CD14-positive monocyte (primary cell): ENCODE data around the gene C2. TPM values are rescaled to one million over a fixed set of nuclear protein-coding genes. Genes with fewer than 3 reads are reported as not detected.

ENCODE experiments used
- DNase-seq, 3 donors: peaks; one replicate each; pipeline ENCODE4 v3.0.0-alpha.2; 2011 to 2022
- H2AFZ ChIP-seq: 2 replicates; pipeline ENCODE4 v1.6.0; 2012; ENCODE audit warnings: mild to moderate bottlenecking, low read depth, low read length, inconsistent platforms; ENCODE audit not compliant: insufficient read depth, poor library complexity, severe bottlenecking
- H3K27ac ChIP-seq, 2 donors: 1 replicate in 1 of 2; 2 replicates in 1 of 2; pipeline ENCODE4 v1.5.1; 2012 to 2013; ENCODE audit warnings: low read length in 2 of 2, control low read depth in 1 of 2, inconsistent platforms in 1 of 2, low read depth in 1 of 2, mild to moderate bottlenecking in 1 of 2
- H3K27me3 ChIP-seq, 2 donors: one replicate each; pipeline versions ENCODE4 v1.6.0 to v1.6.1; 2011 to 2013; ENCODE audit warnings: low read length in 2 of 2; ENCODE audit not compliant: control insufficient read depth in 2 of 2, insufficient read depth in 2 of 2
- H3K36me3 ChIP-seq, 2 donors: replicated peaks in 1 of 2; 1 replicate in 1 of 2; 2 replicates in 1 of 2; pipeline versions ENCODE4 v1.5.1 to v1.6.1; 2012 to 2013; ENCODE audit warnings: low read length in 2 of 2, control low read depth in 1 of 2, inconsistent platforms in 1 of 2, mild to moderate bottlenecking in 1 of 2; ENCODE audit not compliant: insufficient read depth in 2 of 2, control insufficient read depth in 1 of 2
- H3K4me1 ChIP-seq, 2 donors: 1 replicate in 1 of 2; 2 replicates in 1 of 2; pipeline versions ENCODE4 v1.5.1 to v1.6.1; 2012 to 2013; ENCODE audit warnings: low read length in 2 of 2, control low read depth in 1 of 2, inconsistent platforms in 1 of 2, mild to moderate bottlenecking in 1 of 2, moderate library complexity in 1 of 2; ENCODE audit not compliant: insufficient read depth in 2 of 2, control insufficient read depth in 1 of 2
- H3K4me2 ChIP-seq: replicated peaks from 2 replicates; pipeline ENCODE3; 2012; ENCODE audit warnings: low read length, moderate library complexity, mild to moderate bottlenecking; ENCODE audit not compliant: poor library complexity, severe bottlenecking; ENCODE audit errors: extremely low read depth
- H3K4me3 ChIP-seq, 3 experiments: fragments of 200-600 bp in 1 of 3; sonication (generic) in 1 of 3; replicated peaks in 1 of 3; 1 replicate in 2 of 3; 2 replicates in 1 of 3; pipeline ENCODE4 v1.5.1; 2011 to 2013; ENCODE audit warnings: low read length in 3 of 3, mild to moderate bottlenecking in 3 of 3, control low read depth in 2 of 3, low read depth in 2 of 3, inconsistent platforms in 1 of 3, moderate library complexity in 1 of 3
- H3K79me2 ChIP-seq: 2 replicates; pipeline ENCODE4 v1.6.0; 2012; ENCODE audit warnings: mild to moderate bottlenecking, control low read depth, inconsistent platforms, low read length, moderate library complexity; ENCODE audit not compliant: insufficient read depth
- H3K9ac ChIP-seq: 2 replicates; pipeline ENCODE4 v1.6.0; 2017; ENCODE audit warnings: low read length, mild to moderate bottlenecking; ENCODE audit not compliant: insufficient read depth, poor library complexity, severe bottlenecking
- H3K9me3 ChIP-seq, 2 donors: replicated peaks in 1 of 2; 1 replicate in 1 of 2; 2 replicates in 1 of 2; pipeline versions ENCODE4 v1.5.1 to v1.6.1; 2012 to 2013; ENCODE audit warnings: low read length in 2 of 2, control low read depth in 1 of 2; ENCODE audit not compliant: control insufficient read depth in 1 of 2, insufficient read depth in 1 of 2
- H4K20me1 ChIP-seq: 2 replicates; pipeline ENCODE4 v1.6.0; 2012; ENCODE audit warnings: mild to moderate bottlenecking, low read length, control low read depth, moderate library complexity; ENCODE audit not compliant: insufficient read depth
- H3K27ac Mint-ChIP-seq, 7 donors: one replicate each; pipeline ENCODE4 v1.8.0; 2020; ENCODE audit warnings: mild to moderate bottlenecking in 7 of 7, mixed read lengths in 7 of 7, moderate library complexity in 6 of 7, inconsistent platforms in 2 of 7
- H3K27me3 Mint-ChIP-seq, 3 donors: one replicate each; pipeline ENCODE4 v1.8.0; 2021 to 2022; ENCODE audit warnings: low read depth in 3 of 3, mild to moderate bottlenecking in 3 of 3, mixed read lengths in 3 of 3, moderate library complexity in 3 of 3, inconsistent platforms in 1 of 3
- H3K36me3 Mint-ChIP-seq, 2 donors: one replicate each; pipeline ENCODE4 v1.8.0; 2020; ENCODE audit warnings: mixed read lengths in 2 of 2, inconsistent platforms in 1 of 2, mild to moderate bottlenecking in 1 of 2
- H3K4me1 Mint-ChIP-seq: one replicate; pipeline ENCODE4 v1.8.0; 2020; ENCODE audit warnings: mild to moderate bottlenecking, mixed read lengths
- H3K4me3 Mint-ChIP-seq, 2 donors: one replicate each; pipeline ENCODE4 v1.8.0; 2020; ENCODE audit warnings: mild to moderate bottlenecking in 2 of 2, mixed read lengths in 2 of 2, moderate library complexity in 1 of 2
- H3K9me3 Mint-ChIP-seq, 7 donors: one replicate each; pipeline ENCODE4 v1.8.0; 2020 to 2022; ENCODE audit warnings: mixed read lengths in 7 of 7, mild to moderate bottlenecking in 6 of 7, moderate library complexity in 6 of 7, inconsistent platforms in 2 of 7
- WGBS: methylation state at CpG from one replicate; pipeline ENCODE4 v1.1.5; 2013; ENCODE audit warnings: missing lambda C conversion rate; ENCODE audit not compliant: insufficient coverage; 5-methylcytosine and 5-hydroxymethylcytosine counted together
- intact Hi-C, 2 donors: fragments of 100-400 bp; cut with micrococcal nuclease; formaldehyde crosslinking; loops; one replicate each; pipeline versions ENCODE4 v1.15.0 to v1.15.1; 2023
- polyA plus RNA-seq, 3 donors: library from polyadenylated mRNA; depleted of rRNA in 1 of 3; unstranded in 2 of 3; stranded (reverse) in 1 of 3; fragments of 300-500 nt in 2 of 3; fragments of >200 nt in 1 of 3; fragmentation: Illumina TruSeq in 2 of 3; gene quantifications; 1 replicate in 2 of 3; 2 replicates in 1 of 3; pipeline ENCODE4 v1.2.3, GENCODE V29; 2012 to 2021
- TF ChIP-seq, protein P1 (sequence below): fragments of 200-600 bp; IDR thresholded peaks from one replicate; pipeline ENCODE4 v1.8.0; 2022; ENCODE audit warnings: antibody characterized with exemption, mild to moderate bottlenecking

Gene C2
- polyA plus RNA-seq, 3 donors = 5.4 to 7.2 (median 6.5) TPM

DNA sequence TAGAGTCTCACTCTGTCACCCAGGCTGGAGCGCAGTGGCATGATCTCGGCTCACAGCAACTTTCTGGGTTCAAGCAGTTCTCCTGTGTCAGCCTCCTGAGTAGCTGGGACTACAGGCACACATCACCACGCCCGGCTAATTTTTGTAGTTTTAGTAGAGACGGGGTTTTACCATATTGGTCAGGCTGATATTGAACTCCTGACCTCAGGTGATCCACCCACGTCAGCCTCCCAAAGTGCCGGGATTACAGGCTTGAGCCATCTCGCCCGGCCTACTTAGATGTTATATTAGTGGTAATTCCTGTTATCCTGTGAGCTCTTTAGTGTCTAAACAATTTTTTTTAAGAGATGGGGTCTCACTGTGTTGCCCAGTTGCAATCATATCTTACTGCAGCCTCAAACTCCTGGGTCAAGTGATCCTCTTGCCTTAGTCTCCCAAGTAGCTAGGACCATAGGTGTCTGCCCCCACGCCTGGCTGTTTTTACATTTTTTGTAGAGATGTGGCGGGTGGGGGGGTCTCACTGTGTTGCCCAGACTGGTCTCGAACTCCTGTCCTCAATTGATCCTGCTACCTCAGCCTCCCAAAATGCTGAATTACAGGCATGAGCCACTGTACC lies 50.4 kb downstream of the C2 start:
- no peak overlapping the region for H3K4me3 Mint-ChIP-seq
- no peaks in the 10 kb centered on the region for H3K9me3 ChIP-seq
- peaks cover 7% of the 10 kb centered on the region for H3K79me2 ChIP-seq
- H3K4me1 ChIP-seq = peaks cover 5 to 7% of the 10 kb centered on the region in 2 donors
- no peaks in the 10 kb centered on the region for H3K27me3 ChIP-seq
- no peaks in the 10 kb centered on the region for H4K20me1 ChIP-seq
- no peak for DNase-seq
- peaks cover 17 to 42% of the 10 kb centered on the region in 2 donors for H3K36me3 Mint-ChIP-seq
- H3K4me2 ChIP-seq = no peak overlapping the region
- H3K36me3 ChIP-seq = peaks cover 11 to 19% of the 10 kb centered on the region in 2 donors
- peaks cover 0 to 7% (median 0%) of the 10 kb centered on the region in 7 donors for H3K9me3 Mint-ChIP-seq
- no peak overlapping the region for H3K9ac ChIP-seq
- peak overlapping the region in 1 of 7 donors; percentile 12 for H3K27ac Mint-ChIP-seq
- H3K27ac ChIP-seq = no peak overlapping the region
- TF ChIP-seq, protein P1, sequence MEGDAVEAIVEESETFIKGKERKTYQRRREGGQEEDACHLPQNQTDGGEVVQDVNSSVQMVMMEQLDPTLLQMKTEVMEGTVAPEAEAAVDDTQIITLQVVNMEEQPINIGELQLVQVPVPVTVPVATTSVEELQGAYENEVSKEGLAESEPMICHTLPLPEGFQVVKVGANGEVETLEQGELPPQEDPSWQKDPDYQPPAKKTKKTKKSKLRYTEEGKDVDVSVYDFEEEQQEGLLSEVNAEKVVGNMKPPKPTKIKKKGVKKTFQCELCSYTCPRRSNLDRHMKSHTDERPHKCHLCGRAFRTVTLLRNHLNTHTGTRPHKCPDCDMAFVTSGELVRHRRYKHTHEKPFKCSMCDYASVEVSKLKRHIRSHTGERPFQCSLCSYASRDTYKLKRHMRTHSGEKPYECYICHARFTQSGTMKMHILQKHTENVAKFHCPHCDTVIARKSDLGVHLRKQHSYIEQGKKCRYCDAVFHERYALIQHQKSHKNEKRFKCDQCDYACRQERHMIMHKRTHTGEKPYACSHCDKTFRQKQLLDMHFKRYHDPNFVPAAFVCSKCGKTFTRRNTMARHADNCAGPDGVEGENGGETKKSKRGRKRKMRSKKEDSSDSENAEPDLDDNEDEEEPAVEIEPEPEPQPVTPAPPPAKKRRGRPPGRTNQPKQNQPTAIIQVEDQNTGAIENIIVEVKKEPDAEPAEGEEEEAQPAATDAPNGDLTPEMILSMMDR = no peak
- peaks cover 9% of the 10 kb centered on the region for H3K4me1 Mint-ChIP-seq
- H3K4me3 ChIP-seq = no peak overlapping the region
- WGBS = 98% methylated on average over 6 of the region's 12 CpGs
- no peaks in the 10 kb centered on the region for H3K27me3 Mint-ChIP-seq
- intact Hi-C loops = no loop called here
- no peak overlapping the region for H2AFZ ChIP-seq

DNA sequence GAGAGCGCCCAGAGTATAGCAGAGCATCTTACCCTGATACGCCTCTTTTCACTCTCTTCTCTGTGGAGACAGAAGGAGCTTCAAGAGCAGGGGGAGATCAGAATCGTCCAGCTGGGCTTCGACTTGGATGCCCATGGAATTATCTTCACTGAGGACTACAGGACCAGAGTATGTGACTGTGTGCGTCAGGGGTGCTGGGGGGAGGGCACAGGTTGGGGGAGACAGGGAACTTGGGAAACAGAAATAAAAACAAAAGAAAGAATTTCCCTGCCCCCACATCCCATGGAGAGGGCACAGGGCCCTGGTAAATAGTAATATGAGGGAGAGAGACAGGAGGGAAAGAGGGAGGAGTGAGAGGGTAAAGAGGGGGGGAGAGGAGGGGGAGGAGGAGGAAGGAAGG lies 51.3 kb downstream of the C2 start:
- Histone ChIP-seq H3K4me1 (no peaks in the 10 kb centered on the region), H3K4me3 (no peak overlapping the region), H3K27ac (peak overlapping the region in 1 of 2 donors; percentile 31), H2AFZ (no peak overlapping the region), H3K36me3 (peaks cover 11 to 19% of the 10 kb centered on the region in 2 donors), H3K4me2 (no peak overlapping the region), H4K20me1 (no peaks in the 10 kb centered on the region), H3K27me3 (no peaks in the 10 kb centered on the region), H3K9me3 (no peaks in the 10 kb centered on the region), H3K79me2 (no peaks in the 10 kb centered on the region), H3K9ac (no peak overlapping the region)
- intact Hi-C loops = no loop called here
- Mint-ChIP-seq H3K4me1 (peaks cover 2% of the 10 kb centered on the region), H3K27ac (peak overlapping the region in 2 of 7 donors; percentile 60 to 63), H3K4me3 (no peak overlapping the region), H3K27me3 (no peaks in the 10 kb centered on the region), H3K9me3 (peaks cover 0 to 7% (median 0%) of the 10 kb centered on the region in 7 donors), H3K36me3 (peaks cover 17 to 39% of the 10 kb centered on the region in 2 donors)
- DNase-seq = no peak
- WGBS = no CpG with 5 or more reads among the region's 5 CpGs
- TF ChIP-seq, protein P1 = no peak
